Activated naive CD4-positive, alpha-beta T cell treated with anti-CD3 and anti-CD28 coated beads, Interleukin-2, amount 50 U/mL, for 24 hours (primary cell): ENCODE results near the gene IFT27.
"Not testable (repeated sequence)": the region's sequence is repeated elsewhere in the genome, so short reads cannot be mapped to it uniquely, and the experiment has no call there.

Experiments
- H3K27ac Mint-ChIP-seq: one replicate; pipeline ENCODE4 v1.8.0; 2021; ENCODE audit warnings: mild to moderate bottlenecking, mixed read lengths
- H3K27me3 Mint-ChIP-seq: one replicate; pipeline ENCODE4 v1.8.0; 2021; ENCODE audit warnings: mixed read lengths
- H3K36me3 Mint-ChIP-seq: one replicate; pipeline ENCODE4 v1.8.0; 2021; ENCODE audit warnings: mixed read lengths
- H3K4me1 Mint-ChIP-seq: one replicate; pipeline ENCODE4 v1.8.0; 2021; ENCODE audit warnings: mixed read lengths
- H3K4me3 Mint-ChIP-seq: one replicate; pipeline ENCODE4 v1.8.0; 2021; ENCODE audit warnings: mild to moderate bottlenecking, mixed read lengths
- H3K9me3 Mint-ChIP-seq: one replicate; pipeline ENCODE4 v1.8.0; 2021; ENCODE audit warnings: mixed read lengths

IFT27 gene

DNA sequence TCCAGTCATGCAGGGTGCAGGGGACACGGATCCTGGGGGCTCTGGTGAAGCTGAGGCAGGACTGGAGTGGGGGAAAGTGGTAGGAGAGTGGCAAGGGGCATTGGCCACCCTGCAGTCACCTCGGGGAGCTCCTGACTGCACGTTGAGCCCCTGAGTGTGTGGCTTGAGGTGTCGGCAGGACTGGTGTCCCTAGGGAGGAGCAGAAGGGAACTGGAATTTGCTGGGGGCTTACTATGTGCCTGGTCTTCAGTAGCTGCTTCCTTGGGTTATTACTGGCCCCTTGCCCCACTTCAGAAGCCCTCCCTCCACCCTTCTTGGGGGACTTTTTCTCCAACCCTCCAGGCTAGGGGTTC, 31.5 kb downstream of the IFT27 start:
- H3K4me1 Mint-ChIP-seq: no peaks in the 10 kb centered on the region
- H3K27me3 Mint-ChIP-seq: peaks cover 2% of the 10 kb centered on the region
- no peaks in the 10 kb centered on the region for H3K36me3 Mint-ChIP-seq
- H3K4me3 Mint-ChIP-seq: no peak overlapping the region
- H3K27ac Mint-ChIP-seq: no peak overlapping the region
- H3K9me3 Mint-ChIP-seq: no peaks in the 10 kb centered on the region

DNA sequence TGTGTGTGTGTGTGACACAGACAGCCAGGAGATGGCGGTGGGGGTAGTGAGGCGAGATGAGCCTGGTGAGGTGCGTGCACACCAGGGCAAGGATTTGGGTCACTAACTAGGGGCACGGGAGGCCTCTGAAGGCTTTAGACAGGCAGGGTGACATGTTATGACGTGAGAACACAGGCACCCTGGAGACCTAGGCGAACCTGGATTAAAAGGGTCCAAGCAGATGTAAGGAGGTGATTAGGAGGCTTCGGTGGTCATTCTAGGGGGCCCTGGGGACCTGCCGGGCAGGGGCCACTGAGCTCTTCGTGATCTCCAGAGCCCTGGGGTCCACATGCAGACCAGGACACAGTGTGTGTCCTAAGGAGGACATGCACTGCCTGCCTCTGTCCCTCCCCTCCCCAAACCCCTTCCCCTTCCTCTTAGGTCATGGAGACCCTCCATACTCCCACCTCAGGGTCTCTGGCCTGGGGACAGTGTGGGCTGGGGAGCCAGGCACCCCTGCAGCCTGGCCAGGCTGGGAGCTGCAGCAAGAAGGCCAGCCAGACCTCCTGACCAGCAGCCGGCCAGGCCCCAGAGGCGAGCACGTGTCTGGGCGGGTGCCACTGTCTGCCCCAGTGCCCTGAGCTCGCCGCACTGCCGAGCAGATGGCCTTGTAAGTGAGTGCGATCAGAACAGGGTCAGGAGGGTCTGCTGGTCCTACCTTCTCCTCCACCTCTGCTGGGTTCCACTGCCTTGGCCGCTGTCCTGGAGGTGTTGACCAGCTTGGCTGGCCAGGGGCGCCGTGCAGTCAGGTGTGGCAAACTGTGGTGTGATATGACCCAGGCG, 32.1 kb downstream of the IFT27 start:
- Mint-ChIP-seq H3K4me1 (no peaks in the 10 kb centered on the region), H3K4me3 (no peak overlapping the region), H3K27me3 (peaks cover 5% of the 10 kb centered on the region), H3K36me3 (no peaks in the 10 kb centered on the region), H3K27ac (no peak overlapping the region), H3K9me3 (no peaks in the 10 kb centered on the region)

GRCh38 chr22:36743011-36743410, 32.9 kb downstream of the IFT27 start:
- Mint-ChIP-seq H3K36me3 (no peaks in the 10 kb centered on the region), H3K4me3 (no peak overlapping the region), H3K4me1 (no peaks in the 10 kb centered on the region), H3K27me3 (peaks cover 9% of the 10 kb centered on the region), H3K9me3 (no peaks in the 10 kb centered on the region), H3K27ac (no peak overlapping the region)

GRCh38 chr22:36741968-36742367, 34.0 kb downstream of the IFT27 start:
- Mint-ChIP-seq H3K4me1 (no peaks in the 10 kb centered on the region), H3K9me3 (no peaks in the 10 kb centered on the region), H3K4me3 (no peak overlapping the region)

GRCh38 chr22:36741204-36741793, 34.6 kb downstream of the IFT27 start:
- Mint-ChIP-seq H3K36me3 (no peaks in the 10 kb centered on the region), H3K9me3 (no peaks in the 10 kb centered on the region)

More at GRCh38 chr22:36741968-36742367, 34.0 kb downstream of the IFT27 start:
- H3K27me3 Mint-ChIP-seq: peaks cover 14% of the 10 kb centered on the region
- no peak overlapping the region for H3K27ac Mint-ChIP-seq
- H3K36me3 Mint-ChIP-seq: no peaks in the 10 kb centered on the region

GRCh38 chr22:36740716-36741115, 35.2 kb downstream of the IFT27 start:
- no peaks in the 10 kb centered on the region for H3K9me3 Mint-ChIP-seq
- no peaks in the 10 kb centered on the region for H3K4me1 Mint-ChIP-seq
- no peak overlapping the region for H3K4me3 Mint-ChIP-seq
- peaks cover 17% of the 10 kb centered on the region for H3K27me3 Mint-ChIP-seq
- H3K27ac Mint-ChIP-seq: no peak overlapping the region
- no peaks in the 10 kb centered on the region for H3K36me3 Mint-ChIP-seq

More at GRCh38 chr22:36741204-36741793, 34.6 kb downstream of the IFT27 start:
- peaks cover 18% of the 10 kb centered on the region for H3K27me3 Mint-ChIP-seq
- no peaks in the 10 kb centered on the region for H3K4me1 Mint-ChIP-seq
- no peak overlapping the region for H3K27ac Mint-ChIP-seq
- no peak overlapping the region for H3K4me3 Mint-ChIP-seq

DNA sequence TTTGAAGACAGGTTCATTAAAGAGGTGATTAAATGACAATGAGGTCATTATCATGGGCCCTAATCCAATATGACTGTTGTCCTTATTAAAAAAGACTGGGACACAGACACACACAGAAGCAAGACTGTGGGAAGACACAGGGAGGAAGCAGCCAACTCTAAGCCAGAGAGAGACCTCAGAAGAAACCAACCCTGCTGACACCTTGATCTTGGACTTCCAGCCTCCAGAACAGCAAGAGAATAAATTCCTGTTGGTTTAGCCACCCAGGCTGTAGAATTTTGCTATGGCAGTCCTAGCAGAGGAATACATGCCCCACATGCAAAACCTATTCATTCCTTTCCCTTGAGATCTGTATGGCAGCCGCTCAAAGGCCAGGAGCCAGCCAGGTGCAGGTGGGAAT, 36.7 kb downstream of the IFT27 start:
- H3K27me3 Mint-ChIP-seq: peaks cover 17% of the 10 kb centered on the region
- H3K4me1 Mint-ChIP-seq: no peaks in the 10 kb centered on the region
- no peaks in the 10 kb centered on the region for H3K9me3 Mint-ChIP-seq
- no peak overlapping the region for H3K27ac Mint-ChIP-seq
- no peaks in the 10 kb centered on the region for H3K36me3 Mint-ChIP-seq
- no peak overlapping the region for H3K4me3 Mint-ChIP-seq

- H3K9me3 Mint-ChIP-seq: no peaks in the 10 kb centered on the region
- no peaks in the 10 kb centered on the region for H3K4me1 Mint-ChIP-seq
- H3K36me3 Mint-ChIP-seq: no peaks in the 10 kb centered on the region
- no peak overlapping the region for H3K27ac Mint-ChIP-seq
- peaks cover 21% of the 10 kb centered on the region for H3K27me3 Mint-ChIP-seq
- H3K4me3 Mint-ChIP-seq: no peak overlapping the region
These were observed 37.4 kb downstream of the IFT27 start for GRCh38 chr22:36738416-36739020.

DNA sequence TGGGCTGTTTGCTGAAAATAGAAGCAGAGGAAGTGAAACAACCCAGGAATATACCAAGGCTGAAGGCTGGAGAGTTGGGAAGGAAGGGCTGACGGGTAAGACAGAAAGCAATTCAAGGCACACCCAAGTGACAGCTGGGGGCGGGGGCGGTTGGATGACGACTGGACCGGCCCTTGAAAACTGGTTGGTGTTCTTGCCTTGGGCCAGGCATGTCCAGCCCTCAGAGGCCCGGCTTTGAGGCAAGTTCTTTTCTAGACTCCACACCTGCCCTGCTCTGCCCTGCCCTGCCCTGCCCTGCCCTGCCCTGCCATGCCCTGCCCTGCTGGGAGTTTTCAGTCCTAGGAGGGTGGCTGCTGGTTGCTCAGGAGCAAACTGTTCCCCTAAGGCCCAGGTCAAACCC, 38.1 kb downstream of the IFT27 start:
- Mint-ChIP-seq H3K36me3 (no peaks in the 10 kb centered on the region), H3K27me3 (peaks cover 24% of the 10 kb centered on the region), H3K4me1 (no peaks in the 10 kb centered on the region), H3K9me3 (no peaks in the 10 kb centered on the region), H3K4me3 (no peak overlapping the region), H3K27ac (no peak overlapping the region)

DNA sequence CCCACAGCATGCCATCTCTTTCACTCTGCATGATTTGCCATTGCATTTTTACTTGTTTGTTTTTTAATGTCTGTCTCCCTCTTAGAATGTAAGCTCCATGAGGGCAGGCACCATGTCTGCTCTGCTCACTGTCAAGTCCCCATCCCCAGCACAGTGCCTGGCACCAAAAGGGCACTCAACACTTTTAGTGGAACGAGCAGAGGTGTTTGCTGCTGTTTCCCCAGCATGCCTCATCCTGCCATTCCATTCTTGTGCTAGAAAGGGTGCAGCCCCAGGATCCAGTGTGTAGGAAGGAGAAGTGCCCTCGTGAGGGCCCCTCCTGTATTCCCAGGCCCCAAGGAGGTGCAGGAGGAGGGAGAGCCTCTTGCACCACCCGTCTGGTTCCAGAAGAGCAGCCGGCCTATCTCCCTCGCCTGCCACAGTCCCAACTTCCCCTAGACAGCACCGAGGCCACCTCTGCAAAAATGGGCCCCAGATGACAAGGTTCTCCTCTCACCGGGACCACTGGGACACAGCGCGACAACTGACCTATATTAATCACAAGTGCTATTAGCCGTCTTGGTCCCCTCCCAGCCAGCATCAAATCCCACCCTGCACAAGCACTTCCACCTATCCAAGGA, 39.1 kb downstream of the IFT27 start:
- no peaks in the 10 kb centered on the region for H3K9me3 Mint-ChIP-seq
- H3K4me3 Mint-ChIP-seq: no peak overlapping the region
- H3K27me3 Mint-ChIP-seq: peaks cover 24% of the 10 kb centered on the region
- no peaks in the 10 kb centered on the region for H3K36me3 Mint-ChIP-seq
- no peak overlapping the region for H3K27ac Mint-ChIP-seq
- no peaks in the 10 kb centered on the region for H3K4me1 Mint-ChIP-seq

DNA sequence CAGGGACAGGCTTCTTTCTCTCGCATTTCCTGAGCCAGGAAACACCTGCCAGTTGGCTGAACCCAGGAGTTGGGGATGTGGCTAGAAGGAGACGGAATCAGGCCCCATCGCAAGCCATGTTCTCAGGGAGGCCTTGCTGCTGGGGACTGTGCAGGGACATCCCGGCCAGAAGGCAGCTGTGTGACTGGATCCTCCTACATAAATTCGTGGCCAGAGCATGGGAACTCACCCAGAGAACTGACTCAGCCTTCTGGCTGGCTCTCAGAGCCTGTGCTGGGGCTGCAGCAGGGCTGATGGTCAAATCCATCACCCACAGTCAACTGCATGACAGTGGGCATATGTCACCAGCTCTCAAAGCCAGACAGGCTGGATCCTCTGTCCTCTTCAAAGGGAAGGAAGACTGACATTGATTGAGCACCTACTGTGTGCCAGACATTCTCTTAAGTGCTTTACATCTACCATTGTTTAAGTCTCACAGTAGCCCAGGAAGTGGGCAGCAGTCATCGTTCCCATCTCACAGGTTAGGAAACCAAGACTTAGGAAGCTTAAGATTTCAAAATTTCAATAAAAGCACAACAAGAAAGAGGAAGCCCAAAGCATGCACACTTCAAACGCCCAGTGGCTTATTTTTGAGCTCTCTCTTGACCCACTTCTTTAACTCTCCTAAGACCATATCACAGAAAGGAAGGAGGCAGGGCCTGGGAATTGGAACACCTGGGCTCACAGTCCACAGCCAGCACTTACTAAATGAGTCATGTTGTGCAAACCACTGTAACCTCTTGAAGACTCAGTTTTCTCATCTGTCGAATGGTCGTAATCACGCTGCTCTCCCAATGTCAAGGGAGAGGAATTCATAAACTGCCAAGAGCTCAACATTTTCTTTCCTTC, 41.5 kb downstream of the IFT27 start:
- Mint-ChIP-seq H3K27me3 (peaks cover 24% of the 10 kb centered on the region), H3K4me3 (no peak overlapping the region), H3K9me3 (no peaks in the 10 kb centered on the region), H3K4me1 (no peaks in the 10 kb centered on the region), H3K27ac (no peak overlapping the region), H3K36me3 (no peaks in the 10 kb centered on the region)

- Mint-ChIP-seq H3K9me3 (no peaks in the 10 kb centered on the region), H3K27ac (peak overlapping the region; percentile 26), H3K27me3 (peaks cover 20% of the 10 kb centered on the region), H3K4me1 (no peaks in the 10 kb centered on the region), H3K36me3 (no peaks in the 10 kb centered on the region), H3K4me3 (no peak overlapping the region)
These were observed 42.6 kb downstream of the IFT27 start for GRCh38 chr22:36733271-36733670.

- H3K4me3 Mint-ChIP-seq: no peak overlapping the region
- no peaks in the 10 kb centered on the region for H3K9me3 Mint-ChIP-seq
- peaks cover 15% of the 10 kb centered on the region for H3K27me3 Mint-ChIP-seq
- no peaks in the 10 kb centered on the region for H3K36me3 Mint-ChIP-seq
- no peak overlapping the region for H3K27ac Mint-ChIP-seq
- no peaks in the 10 kb centered on the region for H3K4me1 Mint-ChIP-seq
These were observed 43.3 kb downstream of the IFT27 start for GRCh38 chr22:36732609-36733008.

- no peaks in the 10 kb centered on the region for H3K4me1 Mint-ChIP-seq
These were observed 44.0 kb downstream of the IFT27 start for GRCh38 chr22:36731916-36732315.

GRCh38 chr22:36731321-36731720, 44.6 kb downstream of the IFT27 start:
- H3K4me1 Mint-ChIP-seq, H3K27ac Mint-ChIP-seq, H3K36me3 Mint-ChIP-seq, H3K4me3 Mint-ChIP-seq, H3K9me3 Mint-ChIP-seq: not testable (repeated sequence)
- H3K27me3 Mint-ChIP-seq: peaks cover 10% of the 10 kb centered on the region

More at GRCh38 chr22:36731916-36732315, 44.0 kb downstream of the IFT27 start:
- H3K27me3 Mint-ChIP-seq: peaks cover 13% of the 10 kb centered on the region
- no peaks in the 10 kb centered on the region for H3K9me3 Mint-ChIP-seq
- H3K27ac Mint-ChIP-seq: no peak overlapping the region
- no peaks in the 10 kb centered on the region for H3K36me3 Mint-ChIP-seq
- H3K4me3 Mint-ChIP-seq: no peak overlapping the region
